HEK293 (cell line): ENCODE results near the gene PTGES2.

ENCODE experiments used
- CTCF ChIA-PET: fragments of 350-600 bp; formaldehyde crosslinking; extraction: SDS; loops from one replicate; lab custom pipeline; 2021; ENCODE audit warnings: antibody characterized with exemption; lab: Yijun Ruan, JAX
- POLR2A ChIA-PET: fragments of 300-600 bp; formaldehyde crosslinking; extraction: SDS; loops from one replicate; lab custom pipeline; 2020; ENCODE audit warnings: antibody characterized with exemption, inconsistent platforms; lab: Yijun Ruan, JAX
- H3K27ac ChIP-seq: fragments of 200-500 bp; sonication (Bioruptor generic); 2 replicates; pipeline ENCODE4 v1.5.1; 2014; ENCODE audit warnings: low read depth, low read length, control low read depth, inconsistent platforms; ENCODE audit errors: extremely low read depth
- H3K36me3 ChIP-seq, 2 experiments: fragments of 200-500 bp in 1 of 2; sonication (Bioruptor generic) in 1 of 2; 1 replicate in 1 of 2; 2 replicates in 1 of 2; pipeline ENCODE4 v1.5.1; 2014 to 2017; ENCODE audit warnings: inconsistent platforms in 2 of 2, low read length in 2 of 2; ENCODE audit not compliant: control insufficient read depth in 2 of 2, insufficient read depth in 1 of 2
- H3K4me1 ChIP-seq: fragments of 200-500 bp; sonication (Bioruptor generic); 2 replicates; pipeline ENCODE4 v1.5.1; 2014; ENCODE audit warnings: mild to moderate bottlenecking, low read length, inconsistent platforms; ENCODE audit not compliant: control insufficient read depth, insufficient read depth
- H3K4me3 ChIP-seq: 2 replicates; pipeline ENCODE4 v1.5.1; 2011; ENCODE audit warnings: low read depth, mild to moderate bottlenecking, control low read depth, low read length, moderate library complexity
- H3K9me3 ChIP-seq: fragments of 200-500 bp; sonication (Bioruptor generic); 2 replicates; pipeline ENCODE4 v1.5.1; 2014; ENCODE audit warnings: low read depth, low read length, inconsistent platforms; ENCODE audit not compliant: control insufficient read depth, insufficient read depth
- FEZF1 ChIP-seq: fragments of 450-650 bp; formaldehyde crosslinking; IDR thresholded peaks from 2 replicates; pipeline ENCODE4 v1.5.1; 2016; ENCODE audit warnings: missing biosample characterization, missing genetic modification characterization
- KLF16 ChIP-seq: fragments of 450-650 bp; formaldehyde crosslinking; IDR thresholded peaks from 2 replicates; pipeline ENCODE4 v1.5.1; 2017; ENCODE audit warnings: missing biosample characterization, missing genetic modification characterization
- MYNN ChIP-seq: fragments of 450-650 bp; formaldehyde crosslinking; IDR thresholded peaks from 2 replicates; pipeline ENCODE4 v1.5.1; 2016; ENCODE audit warnings: missing biosample characterization, missing genetic modification characterization, borderline replicate concordance
- WT1 ChIP-seq: fragments of 450-650 bp; formaldehyde crosslinking; IDR thresholded peaks from 2 replicates; pipeline ENCODE4 v1.5.1; 2016; ENCODE audit warnings: missing biosample characterization, missing genetic modification characterization
- YY2 ChIP-seq: fragments of 450-650 bp; formaldehyde crosslinking; IDR thresholded peaks from 2 replicates; pipeline ENCODE4 v1.5.1; 2016; ENCODE audit warnings: missing biosample characterization, missing genetic modification characterization
- ZNF121 ChIP-seq: fragments of 450-650 bp; formaldehyde crosslinking; IDR thresholded peaks from 2 replicates; pipeline ENCODE4 v1.5.1; 2016; ENCODE audit warnings: missing biosample characterization, missing genetic modification characterization
- ZNF133 ChIP-seq: fragments of 450-650 bp; formaldehyde crosslinking; IDR thresholded peaks from 2 replicates; pipeline ENCODE4 v1.5.1; 2016; ENCODE audit warnings: missing biosample characterization, missing genetic modification characterization
- ZNF157 ChIP-seq: fragments of 450-650 bp; formaldehyde crosslinking; IDR thresholded peaks from 2 replicates; pipeline ENCODE4 v1.5.1; 2016; ENCODE audit warnings: missing biosample characterization, missing genetic modification characterization
- ZNF16 ChIP-seq: fragments of 450-650 bp; formaldehyde crosslinking; IDR thresholded peaks from 2 replicates; pipeline ENCODE4 v1.5.1; 2016; ENCODE audit warnings: low read depth, missing biosample characterization, missing genetic modification characterization
- ZNF26 ChIP-seq: fragments of 450-650 bp; formaldehyde crosslinking; IDR thresholded peaks from 2 replicates; pipeline ENCODE4 v1.5.1; 2016; ENCODE audit warnings: missing biosample characterization, missing genetic modification characterization
- ZNF274 ChIP-seq, 2 experiments: fragments of 200-500 bp in 1 of 2; fragments of 450-650 bp in 1 of 2; sonication (Bioruptor generic) in 1 of 2; formaldehyde crosslinking in 1 of 2; IDR thresholded peaks; 2 replicates each; pipeline versions ENCODE4 v1.5.1 to v1.6.1; 2014 to 2016; ENCODE audit warnings: borderline replicate concordance in 1 of 2, inconsistent platforms in 1 of 2, low read length in 1 of 2, missing biosample characterization in 1 of 2, missing genetic modification characterization in 1 of 2
- ZNF362 ChIP-seq: fragments of 450-650 bp; formaldehyde crosslinking; IDR thresholded peaks from 2 replicates; pipeline ENCODE4 v1.5.1; 2016; ENCODE audit warnings: missing biosample characterization, missing genetic modification characterization
- ZNF48 ChIP-seq: fragments of 450-650 bp; formaldehyde crosslinking; IDR thresholded peaks from 2 replicates; pipeline ENCODE4 v1.5.1; 2016; ENCODE audit warnings: missing biosample characterization, missing genetic modification characterization
- ZNF501 ChIP-seq: fragments of 450-650 bp; formaldehyde crosslinking; IDR thresholded peaks from 2 replicates; pipeline ENCODE4 v1.5.1; 2016; ENCODE audit warnings: missing biosample characterization, missing genetic modification characterization
- ZNF544 ChIP-seq: fragments of 450-650 bp; formaldehyde crosslinking; IDR thresholded peaks from 2 replicates; pipeline ENCODE4 v1.5.0; 2017; ENCODE audit warnings: missing biosample characterization, missing genetic modification characterization
- ZNF585B ChIP-seq: fragments of 450-650 bp; formaldehyde crosslinking; IDR thresholded peaks from 2 replicates; pipeline ENCODE4 v1.5.1; 2016; ENCODE audit warnings: missing biosample characterization, missing genetic modification characterization
- ZNF596 ChIP-seq: fragments of 450-650 bp; IDR thresholded peaks from 2 replicates; pipeline ENCODE4 v1.5.0; 2018; ENCODE audit warnings: missing biosample characterization, mild to moderate bottlenecking, missing genetic modification characterization, moderate library complexity
- ZNF623 ChIP-seq: fragments of 450-650 bp; formaldehyde crosslinking; IDR thresholded peaks from 2 replicates; pipeline ENCODE4 v1.5.1; 2016; ENCODE audit warnings: missing biosample characterization, missing genetic modification characterization
- ZNF692 ChIP-seq: fragments of 450-650 bp; formaldehyde crosslinking; IDR thresholded peaks from 2 replicates; pipeline ENCODE4 v1.5.1; 2016; ENCODE audit warnings: missing biosample characterization, missing genetic modification characterization
- ZNF843 ChIP-seq: fragments of 450-650 bp; formaldehyde crosslinking; IDR thresholded peaks from 2 replicates; pipeline ENCODE4 v1.5.1; 2016; ENCODE audit warnings: missing biosample characterization, missing genetic modification characterization
- ZSCAN16 ChIP-seq: fragments of 450-650 bp; formaldehyde crosslinking; IDR thresholded peaks from 2 replicates; pipeline ENCODE4 v1.5.1; 2016; ENCODE audit warnings: missing biosample characterization, missing genetic modification characterization

PTGES2 gene

GRCh38 chr9:128159784-128160602, 32.5 kb upstream of the PTGES2 start, which contains the start of gene BBLN (continued):
- TF ChIP-seq ZNF544 (tag by site-specific recombination) (no peak), ZNF26 (tag by site-specific recombination) (no peak), ZNF16 (no peak), ZNF133 (tag by site-specific recombination) (no peak), ZNF157 (no peak), ZNF362 (no peak), ZNF585B (no peak), FEZF1 (no peak), ZNF48 (no peak), ZSCAN16 (tag by site-specific recombination) (no peak), MYNN (no peak)

- Histone ChIP-seq H3K27ac (peak overlapping the region; percentile 78), H3K36me3 (peaks cover 0 to 28% of the 10 kb centered on the region in 2 experiments; a peak in 1 of 3 replicates), H3K9me3 (no peaks in the 10 kb centered on the region), H3K4me1 (no peaks in the 10 kb centered on the region), H3K4me3 (peak overlapping the region; percentile 39)
- no peak for TF ChIP-seq YY2 (tag by site-specific recombination)
- TF ChIP-seq KLF16 (tag by site-specific recombination) = no peak
- TF ChIP-seq ZNF692 = peak; percentile 50; the same call in 1 of the 2 replicates
- TF ChIP-seq ZNF501 (tag by site-specific recombination) = 0 out of 2 replicates have a peak, but pooled peaks have one; percentile 23
- ChIA-PET POLR2A (interaction anchor here (0.6 to 3.9 kb wide), 16 partner anchors 8 to 565 kb away, joined by 3 to 30 read pairs (median 4); partner anchors contain the start of genes CIZ1, NAIF1 and SLC25A25), CTCF (interaction anchor here (0.5 to 1.9 kb wide), 4 partner anchors 9 to 31 kb away, joined by 3 to 5 read pairs (median 4); no protein-coding TSS in a partner anchor)
Measured at GRCh38 chr9:128159522-128159783, 31.9 kb upstream of the PTGES2 start.

- ChIA-PET POLR2A (no interaction called here), CTCF (interaction anchor here (0.7 kb wide), 3 partner anchors 42 to 350 kb away, joined by 3 read pairs; no protein-coding TSS in a partner anchor)
- Histone ChIP-seq H3K4me3 (no peak overlapping the region), H3K9me3 (no peaks in the 10 kb centered on the region), H3K36me3 (no peaks in the 10 kb centered on the region), H3K27ac (no peak overlapping the region), H3K4me1 (no peaks in the 10 kb centered on the region)
- TF ChIP-seq ZNF843 (tag by site-specific recombination) (no peak), ZNF623 (tag by site-specific recombination) (no peak), ZNF544 (tag by site-specific recombination) (no peak), ZNF133 (tag by site-specific recombination) (no peak), ZNF596 (tag by site-specific recombination) (no peak), ZNF274 (IDR thresholded peaks at IDR 0.05; ENCODE audit: low read length) (no peak), ZNF274 (tag by site-specific recombination; IDR thresholded peaks at IDR 0.05; ENCODE audit: borderline replicate concordance) (no peak), WT1 (tag by site-specific recombination) (no peak), ZNF121 (no peak)
Measured at GRCh38 chr9:128155736-128156500, 28.4 kb upstream of the PTGES2 start.
